ENCODE data around the gene FBLIM1.

The FBLIM1 gene

DNA sequence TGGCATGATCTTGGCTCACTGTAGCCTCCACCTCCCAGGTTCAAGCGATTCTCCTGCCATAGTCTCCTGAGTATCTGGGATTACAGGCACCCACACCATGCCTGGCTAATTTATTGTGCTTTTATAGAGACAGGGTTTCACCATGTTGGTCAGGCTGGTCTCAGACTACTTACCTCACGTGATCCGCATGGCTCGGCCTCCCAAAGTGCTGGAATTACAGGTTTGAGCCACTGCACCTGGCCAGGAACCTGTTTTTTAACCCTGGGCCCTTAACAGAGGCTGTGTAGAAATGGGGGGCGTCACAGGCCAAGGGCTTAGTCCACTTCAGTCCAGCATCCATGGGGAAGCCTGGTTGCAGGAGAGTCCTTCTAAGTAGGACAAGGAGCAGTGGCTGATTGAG lies 9.3 kb downstream of the FBLIM1 start:
- no peak for DNase-seq (ENCODE audit: low read depth)
- H3K4me3 ChIP-seq (ENCODE audit: low read length), result no peak overlapping the region
- TF ChIP-seq, protein P1, sequence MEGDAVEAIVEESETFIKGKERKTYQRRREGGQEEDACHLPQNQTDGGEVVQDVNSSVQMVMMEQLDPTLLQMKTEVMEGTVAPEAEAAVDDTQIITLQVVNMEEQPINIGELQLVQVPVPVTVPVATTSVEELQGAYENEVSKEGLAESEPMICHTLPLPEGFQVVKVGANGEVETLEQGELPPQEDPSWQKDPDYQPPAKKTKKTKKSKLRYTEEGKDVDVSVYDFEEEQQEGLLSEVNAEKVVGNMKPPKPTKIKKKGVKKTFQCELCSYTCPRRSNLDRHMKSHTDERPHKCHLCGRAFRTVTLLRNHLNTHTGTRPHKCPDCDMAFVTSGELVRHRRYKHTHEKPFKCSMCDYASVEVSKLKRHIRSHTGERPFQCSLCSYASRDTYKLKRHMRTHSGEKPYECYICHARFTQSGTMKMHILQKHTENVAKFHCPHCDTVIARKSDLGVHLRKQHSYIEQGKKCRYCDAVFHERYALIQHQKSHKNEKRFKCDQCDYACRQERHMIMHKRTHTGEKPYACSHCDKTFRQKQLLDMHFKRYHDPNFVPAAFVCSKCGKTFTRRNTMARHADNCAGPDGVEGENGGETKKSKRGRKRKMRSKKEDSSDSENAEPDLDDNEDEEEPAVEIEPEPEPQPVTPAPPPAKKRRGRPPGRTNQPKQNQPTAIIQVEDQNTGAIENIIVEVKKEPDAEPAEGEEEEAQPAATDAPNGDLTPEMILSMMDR (conservative IDR thresholded peaks at IDR 0.05; ENCODE audit: low read depth, low read length), result no peak

DNA sequence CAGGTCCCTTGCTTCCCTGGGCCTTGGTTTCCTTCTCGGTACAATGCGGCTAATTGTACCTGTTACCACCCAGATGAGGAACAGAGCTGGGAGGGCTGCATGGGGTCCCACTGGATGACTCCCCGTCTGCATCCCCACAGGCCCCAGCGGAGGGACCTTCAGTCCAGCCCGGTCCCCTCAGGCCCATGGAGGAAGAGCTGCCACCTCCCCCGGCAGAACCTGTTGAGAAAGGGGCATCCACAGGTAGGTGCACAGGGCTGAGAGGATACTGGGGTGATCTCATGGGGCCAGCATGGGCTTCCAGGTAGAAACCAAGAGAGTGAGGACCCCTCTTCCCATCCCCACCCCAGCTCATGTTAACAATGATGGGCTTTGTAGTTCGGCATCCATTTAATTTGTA lies 9.8 kb downstream of the FBLIM1 start:
- no peak overlapping the region for H3K4me3 ChIP-seq (ENCODE audit: low read length)
- no peak for DNase-seq (ENCODE audit: low read depth)
- TF ChIP-seq, protein P1 (conservative IDR thresholded peaks at IDR 0.05; ENCODE audit: low read depth, low read length), result no peak

DNA sequence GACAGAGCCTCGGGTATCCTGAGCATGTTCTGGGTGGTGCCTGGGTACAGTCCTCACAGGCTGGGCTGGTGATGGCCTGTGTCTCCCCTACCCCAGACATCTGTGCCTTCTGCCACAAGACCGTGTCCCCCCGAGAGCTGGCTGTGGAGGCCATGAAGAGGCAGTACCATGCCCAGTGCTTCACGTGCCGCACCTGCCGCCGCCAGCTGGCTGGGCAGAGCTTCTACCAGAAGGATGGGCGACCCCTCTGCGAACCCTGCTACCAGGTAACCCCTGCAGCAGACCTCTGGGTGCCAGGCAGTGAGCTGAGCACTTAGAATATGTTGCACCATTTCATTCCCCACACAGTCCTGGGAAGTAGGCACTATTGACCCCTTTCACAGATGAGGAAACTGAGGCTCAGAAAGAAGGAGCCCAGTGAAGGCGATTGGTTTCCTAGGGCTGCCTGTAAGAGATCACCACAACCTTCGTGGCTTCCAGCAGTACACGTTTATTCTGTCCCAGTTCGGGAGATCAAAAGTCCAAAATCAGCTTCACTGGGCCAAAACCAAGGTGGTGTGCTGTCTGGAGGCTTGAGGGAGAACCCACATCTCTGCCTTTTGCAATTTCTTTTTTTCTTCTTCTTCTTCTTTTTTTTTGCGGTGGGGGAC lies 11.8 kb downstream of the FBLIM1 start:
- TF ChIP-seq, protein P1 (conservative IDR thresholded peaks at IDR 0.05; ENCODE audit: low read depth, low read length), result no peak

DNA sequence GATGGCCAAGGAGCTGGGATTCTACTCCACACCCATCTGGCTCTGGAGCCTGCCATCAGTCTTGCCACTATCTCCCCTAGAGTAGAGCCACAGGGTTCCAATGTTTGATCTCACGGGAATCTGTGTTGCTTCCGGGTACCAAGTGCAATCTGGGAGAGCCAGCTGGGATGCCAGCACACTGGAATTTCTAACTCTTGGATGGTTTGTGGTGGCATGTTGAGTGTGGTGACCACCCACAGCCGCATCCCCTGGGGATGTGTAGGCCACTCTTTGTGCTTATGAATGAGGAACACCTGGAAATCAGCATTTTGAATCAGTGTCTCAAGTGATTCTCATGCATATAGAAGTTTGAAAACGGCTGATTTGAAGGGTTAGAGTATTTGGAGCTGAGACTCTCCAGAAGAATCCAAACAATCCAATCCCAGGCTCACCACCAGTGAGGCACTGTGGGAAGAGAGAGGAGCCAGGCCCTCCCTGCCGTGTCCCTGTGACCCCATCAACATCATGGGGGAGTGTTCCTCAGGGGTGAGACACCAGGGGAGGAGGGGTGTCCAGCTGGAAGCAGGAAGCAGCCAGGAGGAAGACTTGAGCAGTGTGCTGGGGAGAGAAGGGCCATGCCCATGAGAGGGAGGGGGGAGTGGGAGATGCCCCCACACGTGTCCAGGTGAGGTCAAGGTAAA lies 13.4 kb downstream of the FBLIM1 start:
- H3K4me3 ChIP-seq (ENCODE audit: low read length), result no peak overlapping the region
- no peak for DNase-seq (ENCODE audit: low read depth)
- TF ChIP-seq, protein P1 (conservative IDR thresholded peaks at IDR 0.05; ENCODE audit: low read depth, low read length), result no peak

More for the DNA sequence above, 11.8 kb downstream of the FBLIM1 start:
- no peak for DNase-seq (ENCODE audit: low read depth)
- H3K4me3 ChIP-seq (ENCODE audit: low read length), result no peak overlapping the region

DNA sequence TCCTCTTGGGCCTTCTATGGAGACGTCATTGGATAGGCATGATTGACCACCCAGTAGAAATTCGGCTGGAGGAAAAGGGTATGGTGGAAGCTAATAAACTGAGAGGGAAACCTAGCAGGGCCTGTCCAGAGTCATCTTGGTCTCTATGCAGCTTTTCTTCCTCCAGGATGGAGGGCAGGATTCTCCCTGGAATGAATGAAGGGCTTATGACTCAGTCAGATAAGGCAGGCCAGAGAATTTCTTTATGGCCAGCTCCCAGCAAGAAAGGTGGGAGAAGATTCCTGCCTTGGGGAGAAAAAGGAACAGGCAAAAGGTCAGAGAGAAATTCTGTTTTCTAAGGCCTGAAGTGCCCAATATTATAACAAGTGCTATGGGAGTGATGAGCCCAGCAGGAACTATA lies 17.1 kb downstream of the FBLIM1 start:
- TF ChIP-seq, protein P1 (conservative IDR thresholded peaks at IDR 0.05; ENCODE audit: low read depth, low read length), result no peak
- H3K4me3 ChIP-seq (ENCODE audit: low read length), result no peak overlapping the region
- DNase-seq (ENCODE audit: low read depth), result no peak

DNA sequence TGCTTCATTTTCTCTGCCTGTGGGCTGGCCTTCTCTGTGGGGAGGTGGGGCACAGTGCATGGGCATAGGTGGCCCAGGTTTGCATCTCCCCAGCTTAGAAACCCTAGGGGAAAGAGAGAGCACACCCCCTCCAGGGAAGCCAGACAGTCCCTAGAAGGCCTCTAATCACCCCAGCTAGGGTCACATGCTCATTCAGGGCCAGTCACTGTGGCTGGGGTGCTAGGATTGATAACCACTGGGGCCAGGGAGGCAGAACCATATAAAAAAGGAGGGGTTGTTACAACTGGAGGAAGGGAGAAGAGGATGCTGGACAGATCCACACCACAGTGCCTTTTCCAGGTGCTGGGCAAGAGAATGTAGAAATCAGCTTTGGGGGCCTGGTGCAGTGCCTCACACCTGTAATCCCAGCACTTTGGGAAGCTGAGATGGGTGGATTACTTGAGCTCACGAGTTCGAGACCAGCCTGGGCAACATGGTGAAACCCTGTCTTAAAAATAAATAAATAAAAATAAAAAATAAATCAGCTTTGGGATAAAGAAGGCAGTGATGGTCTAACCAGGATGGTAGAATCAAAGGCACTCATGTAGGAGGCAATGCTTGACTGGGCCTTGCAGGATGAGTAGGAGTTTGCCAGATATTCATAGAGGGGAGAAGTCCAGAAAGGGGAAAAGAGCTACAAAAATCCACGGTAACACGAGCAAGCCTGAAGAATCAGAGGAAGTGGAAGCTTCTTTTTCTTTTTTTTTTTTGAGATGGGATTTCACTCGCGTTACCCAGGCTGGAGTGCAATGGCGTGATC lies 19.5 kb downstream of the FBLIM1 start:
- DNase-seq (ENCODE audit: low read depth), result no peak
- H3K4me3 ChIP-seq (ENCODE audit: low read length), result no peak overlapping the region
- TF ChIP-seq, protein P1 (conservative IDR thresholded peaks at IDR 0.05; ENCODE audit: low read depth, low read length), result no peak
